OCI-LY1 (cell line): Measurements from ENCODE around the gene SAMD9.

ENCODE experiments used
- CTCF ChIP-seq: fragments of 200-600 bp; sonication (generic), shearing (Covaris generic); IDR thresholded peaks from 2 replicates; pipeline ENCODE4 v1.5.1; 2017; ENCODE audit warnings: mild to moderate bottlenecking, antibody characterized with exemption, low read length, moderate library complexity, mixed read lengths
- EZH2 ChIP-seq: fragments of 200-600 bp; sonication (generic), shearing (Covaris generic); IDR thresholded peaks from 2 replicates; pipeline ENCODE4 v1.8.0; 2017; ENCODE audit warnings: borderline replicate concordance, mixed run types, mild to moderate bottlenecking, antibody characterized with exemption, low read length, moderate library complexity, mixed read lengths

GRCh38 chr7:93142127-93142526 lies 24.3 kb upstream of the SAMD9 start:
- no peak for TF ChIP-seq EZH2
- TF ChIP-seq CTCF = no peak
